ENCODE results near the gene AHRR.
A peak's percentile ranks its signal among the peaks of the same experiment; 100 is the strongest.
"Not testable (repeated sequence)": the region's sequence is repeated elsewhere in the genome, so short reads cannot be mapped to it uniquely, and the experiment has no call there.

AHRR gene

GRCh38 chr5:364497-364896, 43.0 kb downstream of the AHRR start:
- H3K27ac ChIP-seq: no peak overlapping the region
- no peak for TF ChIP-seq CTCF (IDR thresholded peaks at IDR 0.05)
- H3K4me3 ChIP-seq: no peak overlapping the region
- DNase-seq (ENCODE audit: low spot score): no peak

- TF ChIP-seq CTCF (IDR thresholded peaks at IDR 0.05): no peak
- H3K4me3 ChIP-seq: no peak overlapping the region
- DNase-seq (ENCODE audit: low spot score): no peak
- H3K27ac ChIP-seq: no peak overlapping the region
These were observed 45.2 kb downstream of the AHRR start for GRCh38 chr5:366541-367357.

- H3K4me3 ChIP-seq: no peak overlapping the region
- no peak overlapping the region for H3K27ac ChIP-seq
- TF ChIP-seq CTCF (IDR thresholded peaks at IDR 0.05): no peak
- DNase-seq (ENCODE audit: low spot score): peak; percentile 65
These were observed 46.0 kb downstream of the AHRR start for GRCh38 chr5:367358-368130.

- DNase-seq (ENCODE audit: low spot score): peak; percentile 45
- no peak overlapping the region for H3K27ac ChIP-seq
- H3K4me3 ChIP-seq: no peak overlapping the region
- no peak for TF ChIP-seq CTCF (IDR thresholded peaks at IDR 0.05)
These were observed 46.9 kb downstream of the AHRR start for GRCh38 chr5:368183-369084.

GRCh38 chr5:369151-369868, 47.8 kb downstream of the AHRR start:
- DNase-seq (ENCODE audit: low spot score): peak; percentile 71
- TF ChIP-seq CTCF (IDR thresholded peaks at IDR 0.05): no peak
- Histone ChIP-seq H3K4me3 (no peak overlapping the region), H3K27ac (no peak overlapping the region)

GRCh38 chr5:369869-370236, 48.3 kb downstream of the AHRR start:
- peak; percentile 29 for DNase-seq (ENCODE audit: low spot score)
- H3K4me3 ChIP-seq, H3K27ac ChIP-seq: not testable (repeated sequence)
